Measurements from ENCODE around the gene MRGPRX3.
A peak's percentile ranks its signal among the peaks of the same experiment; 100 is the strongest.
"Not testable (repeated sequence)": the region's sequence is repeated elsewhere in the genome, so short reads cannot be mapped to it uniquely, and the experiment has no call there.

MRGPRX3 gene

DNA sequence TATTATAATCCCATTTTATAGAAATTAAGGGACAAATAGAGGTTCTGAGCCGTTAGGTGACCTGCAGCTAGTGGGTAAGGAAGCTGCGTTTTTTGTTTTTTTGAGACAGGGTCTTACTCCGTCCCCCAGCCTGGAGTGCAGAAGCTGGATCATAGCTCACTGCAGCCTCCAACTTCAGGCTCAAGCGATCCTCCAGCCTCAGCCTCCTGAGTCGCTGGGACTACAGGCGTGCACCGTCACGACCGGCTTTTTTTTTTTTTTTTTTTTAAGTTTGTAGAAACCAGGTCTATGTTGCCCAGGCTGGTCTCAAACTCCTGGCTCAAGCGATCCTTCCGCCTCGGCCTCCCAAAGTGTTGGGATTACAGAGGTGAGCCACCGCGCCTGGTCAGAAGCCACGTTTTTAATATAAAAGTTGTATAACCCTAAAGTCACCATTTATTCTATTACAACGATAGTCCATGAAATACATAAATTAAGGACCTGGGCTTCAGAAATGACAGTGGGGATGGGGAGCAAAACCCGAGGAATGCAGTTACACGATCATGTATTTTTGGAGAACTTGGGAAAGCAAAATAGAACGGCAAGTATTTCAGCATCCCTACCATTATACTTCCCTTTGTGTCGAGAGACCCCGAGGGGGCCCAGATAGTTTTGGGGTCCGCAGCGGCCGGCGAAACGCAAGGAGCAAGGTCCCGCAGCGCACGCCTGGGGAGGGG is 27.1 kb upstream of the MRGPRX3 start:
- no peak for DNase-seq (ENCODE audit: low read depth)
- TF ChIP-seq, protein P1, sequence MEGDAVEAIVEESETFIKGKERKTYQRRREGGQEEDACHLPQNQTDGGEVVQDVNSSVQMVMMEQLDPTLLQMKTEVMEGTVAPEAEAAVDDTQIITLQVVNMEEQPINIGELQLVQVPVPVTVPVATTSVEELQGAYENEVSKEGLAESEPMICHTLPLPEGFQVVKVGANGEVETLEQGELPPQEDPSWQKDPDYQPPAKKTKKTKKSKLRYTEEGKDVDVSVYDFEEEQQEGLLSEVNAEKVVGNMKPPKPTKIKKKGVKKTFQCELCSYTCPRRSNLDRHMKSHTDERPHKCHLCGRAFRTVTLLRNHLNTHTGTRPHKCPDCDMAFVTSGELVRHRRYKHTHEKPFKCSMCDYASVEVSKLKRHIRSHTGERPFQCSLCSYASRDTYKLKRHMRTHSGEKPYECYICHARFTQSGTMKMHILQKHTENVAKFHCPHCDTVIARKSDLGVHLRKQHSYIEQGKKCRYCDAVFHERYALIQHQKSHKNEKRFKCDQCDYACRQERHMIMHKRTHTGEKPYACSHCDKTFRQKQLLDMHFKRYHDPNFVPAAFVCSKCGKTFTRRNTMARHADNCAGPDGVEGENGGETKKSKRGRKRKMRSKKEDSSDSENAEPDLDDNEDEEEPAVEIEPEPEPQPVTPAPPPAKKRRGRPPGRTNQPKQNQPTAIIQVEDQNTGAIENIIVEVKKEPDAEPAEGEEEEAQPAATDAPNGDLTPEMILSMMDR (IDR thresholded peaks at IDR 0.05; ENCODE audit: control insufficient read depth, extremely low read depth, insufficient read depth) = no peak
- peak overlapping the region; percentile 97 for H3K4me3 ChIP-seq (ENCODE audit: low read depth, low read length)

DNA sequence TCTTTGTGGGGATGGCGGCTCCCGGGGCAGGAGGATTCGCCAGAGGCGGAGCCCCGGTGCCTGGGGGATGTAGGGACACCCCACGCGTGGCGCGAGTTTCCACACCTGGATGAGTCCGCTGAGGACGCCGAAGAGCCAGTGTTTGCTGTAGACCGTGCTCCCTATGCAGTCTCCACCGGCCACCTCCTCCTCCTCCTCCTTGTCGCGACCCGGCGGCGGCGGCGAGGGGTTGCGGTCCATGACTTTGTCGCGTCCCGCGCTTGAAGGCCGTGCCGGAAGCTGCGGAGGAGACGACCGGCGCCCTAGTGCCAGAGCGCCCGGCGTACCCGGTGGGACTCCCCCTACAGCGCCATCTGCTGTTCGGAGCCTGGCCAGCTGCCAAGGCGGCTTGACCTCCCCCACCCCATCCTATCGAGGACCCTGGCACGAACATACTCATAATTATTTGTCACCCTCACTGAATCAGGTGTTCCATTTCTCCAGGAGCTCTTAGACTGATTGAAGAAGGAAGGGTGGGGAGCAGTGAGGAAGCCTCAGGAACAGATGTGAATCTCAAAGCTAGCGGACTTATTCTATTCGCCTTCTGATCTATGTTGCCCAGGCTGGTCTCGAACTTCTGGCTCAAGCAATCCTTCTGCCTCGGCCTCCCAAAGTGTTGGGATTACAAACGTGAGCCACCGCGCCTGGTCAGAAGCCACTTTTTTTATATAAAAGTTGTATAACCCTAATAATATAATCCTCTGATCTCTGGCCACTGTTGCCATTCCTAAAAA is 26.4 kb upstream of the MRGPRX3 start, which contains the start of gene SAAL1:
Gene SAAL1, minus strand, starts transcription at position 281 of the 773 bp plus-strand sequence. Its CDS starts 41 bp downstream, at position 240.
- peak within 1 kb of the TSS; percentile 97 for H3K4me3 ChIP-seq (ENCODE audit: low read depth, low read length)
- TF ChIP-seq, protein P1 (IDR thresholded peaks at IDR 0.05; ENCODE audit: control insufficient read depth, extremely low read depth, insufficient read depth) = peak; percentile 81
- peak; percentile 36 for DNase-seq (ENCODE audit: low read depth)

DNA sequence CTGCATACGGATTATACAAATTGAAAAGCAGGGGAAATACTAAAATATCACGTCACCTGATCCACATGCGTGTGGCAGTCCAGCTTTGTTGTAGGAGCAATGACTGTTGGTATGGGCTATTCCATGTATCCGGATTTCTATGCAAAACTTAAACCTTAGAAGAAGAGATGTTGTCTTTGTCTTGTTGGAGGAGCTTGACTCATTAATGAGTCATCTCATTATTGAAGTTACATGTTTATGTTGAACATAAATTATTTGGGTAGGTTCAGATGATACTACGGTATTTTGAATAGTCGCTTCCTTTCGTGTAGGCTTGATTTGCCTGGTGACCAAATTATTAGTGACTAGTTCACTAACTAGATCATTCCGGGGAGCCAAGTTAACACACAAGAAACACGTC is 25.7 kb upstream of the MRGPRX3 start:
- peak overlapping the region; percentile 97; the same call in 1 of the 2 replicates for H3K4me3 ChIP-seq (ENCODE audit: low read depth, low read length)
- TF ChIP-seq, protein P1 (IDR thresholded peaks at IDR 0.05; ENCODE audit: control insufficient read depth, extremely low read depth, insufficient read depth) = no peak
- DNase-seq (ENCODE audit: low read depth) = no peak

DNA sequence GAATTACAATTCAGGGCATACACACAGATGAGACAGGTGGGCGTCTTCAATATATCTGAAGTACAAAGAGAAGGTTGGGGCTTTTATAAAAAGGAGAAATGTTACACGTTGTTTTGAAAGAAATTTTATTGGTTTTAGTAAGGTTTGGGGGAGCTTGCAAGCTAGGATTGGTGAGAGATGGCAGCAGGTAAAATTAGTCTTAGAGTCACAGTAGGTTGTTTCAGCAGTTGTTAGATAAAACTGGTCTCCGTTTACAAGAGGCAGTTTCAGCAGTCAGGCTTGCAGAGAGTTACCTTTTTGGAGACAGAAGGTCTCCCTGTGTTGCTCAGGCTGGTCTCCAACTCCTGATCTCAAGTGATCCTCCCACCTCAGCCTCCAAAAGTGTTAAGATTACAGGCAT is 24.1 kb upstream of the MRGPRX3 start:
- no peak for DNase-seq (ENCODE audit: low read depth)
- H3K4me3 ChIP-seq (ENCODE audit: low read depth, low read length) = no peak overlapping the region
- TF ChIP-seq, protein P1 (IDR thresholded peaks at IDR 0.05; ENCODE audit: control insufficient read depth, extremely low read depth, insufficient read depth) = no peak

DNA sequence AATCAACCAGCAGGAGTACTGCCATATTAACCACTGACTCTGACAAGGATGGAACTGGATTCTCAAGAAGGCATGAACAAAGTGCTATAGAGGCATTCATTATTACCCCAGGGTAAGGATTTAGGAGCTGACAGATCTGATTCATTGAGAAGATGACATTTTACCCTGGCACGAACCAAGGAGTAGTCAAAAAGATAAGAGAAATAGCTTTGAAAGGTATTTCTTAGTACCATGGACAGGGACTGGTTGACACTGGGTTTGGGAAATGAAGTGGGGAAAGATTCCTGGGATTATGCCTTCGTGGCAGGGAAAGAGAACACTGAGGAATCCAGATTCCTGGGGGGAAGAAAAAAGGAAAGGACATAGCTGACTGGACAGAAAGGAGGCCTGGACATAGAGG is 21.4 kb upstream of the MRGPRX3 start:
- DNase-seq (ENCODE audit: low read depth) = no peak

DNA sequence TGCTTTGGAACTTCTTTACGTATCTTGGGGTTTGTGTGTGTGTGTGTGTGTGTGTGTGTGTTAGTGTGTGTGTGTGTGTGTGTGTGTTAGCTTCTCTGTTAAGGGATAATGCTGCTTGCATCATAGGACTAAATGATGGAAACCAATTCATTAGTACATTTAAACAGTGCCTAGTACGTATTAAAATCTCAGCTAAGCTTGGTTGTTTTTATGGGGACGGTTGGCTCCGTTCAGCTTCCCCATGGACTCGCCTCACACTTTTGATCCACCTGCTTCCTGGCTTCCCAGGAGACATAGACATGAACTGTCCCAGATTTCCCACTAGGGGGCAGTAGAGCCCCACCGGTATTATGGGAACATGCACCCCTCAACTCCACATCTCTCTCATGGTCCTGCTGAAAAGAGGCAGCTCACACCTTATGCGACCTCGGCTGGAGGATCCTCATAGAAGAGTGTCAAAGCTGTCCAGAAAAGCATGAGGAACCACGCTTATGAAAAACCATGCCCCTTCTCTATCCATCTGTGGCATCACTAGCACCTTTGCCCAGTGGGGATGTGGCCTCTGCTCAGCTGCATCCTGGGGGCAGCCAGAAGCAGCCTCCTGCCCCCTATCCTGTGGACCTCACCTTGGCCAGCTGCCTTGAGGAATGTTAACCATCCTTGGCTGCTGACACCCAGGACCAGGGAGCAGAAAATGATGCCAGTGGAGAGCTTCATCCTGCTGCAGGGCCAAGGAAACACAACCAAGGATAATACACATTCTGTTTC is 16.8 kb upstream of the MRGPRX3 start:
- no peak for DNase-seq (ENCODE audit: low read depth)
- no peak overlapping the region for H3K4me3 ChIP-seq (ENCODE audit: low read depth, low read length)
- TF ChIP-seq, protein P1 (IDR thresholded peaks at IDR 0.05; ENCODE audit: control insufficient read depth, extremely low read depth, insufficient read depth) = peak; percentile 83

More for the DNA sequence above, 21.4 kb upstream of the MRGPRX3 start:
- TF ChIP-seq, protein P1 (IDR thresholded peaks at IDR 0.05; ENCODE audit: control insufficient read depth, extremely low read depth, insufficient read depth) = no peak
- H3K4me3 ChIP-seq (ENCODE audit: low read depth, low read length) = no peak overlapping the region

DNA sequence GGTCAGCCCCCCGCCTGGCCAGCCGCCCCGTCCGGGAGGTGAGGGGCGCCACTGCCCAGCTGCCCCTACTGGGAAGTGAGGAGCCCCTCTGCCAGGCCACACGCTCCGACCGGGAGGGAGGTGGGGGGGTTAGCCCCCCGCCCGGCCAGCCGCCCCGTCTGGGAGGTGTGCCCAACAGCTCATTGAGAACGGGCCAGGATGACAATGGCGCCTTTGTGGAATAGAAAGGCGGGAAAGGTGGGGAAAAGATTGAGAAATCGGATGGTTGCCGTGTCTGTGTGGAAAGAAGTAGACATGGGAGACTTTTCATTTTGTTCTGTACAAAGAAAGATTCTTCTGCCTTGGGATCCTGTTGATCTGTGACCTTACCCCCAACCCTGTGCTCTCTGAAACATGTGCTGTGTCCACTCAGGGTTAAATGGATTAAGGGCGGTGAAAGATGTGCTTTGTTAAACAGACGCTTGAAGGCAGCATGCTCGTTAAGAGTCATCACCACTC is 11.0 kb upstream of the MRGPRX3 start:
- H3K4me3 ChIP-seq (ENCODE audit: low read depth, low read length); DNase-seq (ENCODE audit: low read depth): not testable (repeated sequence)

DNA sequence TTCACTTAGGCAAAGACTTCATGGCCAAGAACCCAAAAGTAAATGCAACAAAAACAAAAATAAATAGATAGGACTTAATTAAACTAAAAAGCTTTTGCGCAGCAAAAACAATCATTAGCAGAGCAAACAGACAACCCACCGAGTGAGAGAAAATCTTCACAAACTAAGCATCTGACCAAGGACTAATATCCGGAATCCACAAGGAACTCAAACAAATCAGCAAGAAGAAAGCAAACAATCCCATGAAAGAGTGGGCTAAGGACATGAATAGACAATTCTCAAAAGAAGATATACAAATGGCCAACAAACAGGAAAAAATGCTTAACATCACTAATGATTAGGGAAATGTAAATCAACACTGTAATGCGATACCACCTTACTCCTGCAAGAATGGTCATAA is 1.3 kb upstream of the MRGPRX3 start:
- DNase-seq (ENCODE audit: low read depth); H3K4me3 ChIP-seq (ENCODE audit: low read depth, low read length): not testable (repeated sequence)

Measured in LNCaP clone FGC (cell line).